Activated CD8-positive, alpha-beta T cell treated with anti-CD3 and anti-CD28 coated beads for 36 hours (primary cell): Measurements from ENCODE around the gene FUT8. TPM values are rescaled to one million over a fixed set of nuclear protein-coding genes. Genes with fewer than 3 reads are reported as not detected.

Experiments used
- ATAC-seq: fragments of 200-7000 bp; cut with Tn5 transposase; one replicate; pipeline ENCODE4 v1.10.0; 2021; ENCODE audit warnings: mild to moderate bottlenecking, moderate library complexity
- CTCF ChIA-PET: fragments of 350-600 bp; sonication (Branson Sonifier 250); formaldehyde crosslinking; loops from one replicate; lab custom pipeline; 2021; ENCODE audit warnings: antibody characterized with exemption; lab: Charles Lee
- POLR2A ChIA-PET: fragments of 350-600 bp; sonication (Branson Sonifier 250); formaldehyde crosslinking; loops from one replicate; lab custom pipeline; 2021; ENCODE audit warnings: antibody characterized with exemption; lab: Charles Lee
- DNase-seq: peaks from one replicate; pipeline ENCODE4 v3.0.0-alpha.2; 2020
- H3K27ac Mint-ChIP-seq: one replicate; pipeline ENCODE4 v1.8.0; 2021; ENCODE audit warnings: mild to moderate bottlenecking, mixed read lengths
- H3K27me3 Mint-ChIP-seq: one replicate; pipeline ENCODE4 v1.8.0; 2021; ENCODE audit warnings: mixed read lengths
- H3K36me3 Mint-ChIP-seq: one replicate; pipeline ENCODE4 v1.8.0; 2021; ENCODE audit warnings: low read depth, mixed read lengths
- H3K4me1 Mint-ChIP-seq: one replicate; pipeline ENCODE4 v1.8.0; 2021; ENCODE audit warnings: low read depth, mixed read lengths
- H3K4me3 Mint-ChIP-seq: one replicate; pipeline ENCODE4 v1.8.0; 2021; ENCODE audit warnings: mild to moderate bottlenecking, moderate library complexity, mixed read lengths
- H3K9me3 Mint-ChIP-seq: one replicate; pipeline ENCODE4 v1.8.0; 2021; ENCODE audit warnings: mixed read lengths
- intact Hi-C: fragments of 100-400 bp; cut with micrococcal nuclease; formaldehyde crosslinking; loops from one replicate; pipeline ENCODE4 v1.10.0; 2022
- total RNA-seq, 2 experiments: library from RNA; stranded (reverse); gene quantifications; one replicate each; pipeline ENCODE4 v1.2.3, GENCODE V29; 2021
- TF ChIP-seq, protein P1 (sequence below): fragments of 200-600 bp; IDR thresholded peaks from one replicate; pipeline ENCODE4 v1.8.0; 2022; ENCODE audit warnings: antibody characterized with exemption, mild to moderate bottlenecking

The FUT8 gene
- total RNA-seq, 2 experiments from 2014 or later = 55.7 to 61.0 TPM

GRCh38 chr14:65600742-65601141 lies 188.2 kb downstream of the FUT8 start:
- intact Hi-C loops = no loop called here
- H3K4me1 Mint-ChIP-seq = peaks cover 5% of the 10 kb centered on the region
- peaks cover 3% of the 10 kb centered on the region for H3K36me3 Mint-ChIP-seq
- peaks cover 1% of the 10 kb centered on the region for H3K9me3 Mint-ChIP-seq
- no peaks in the 10 kb centered on the region for H3K27me3 Mint-ChIP-seq
- H3K27ac Mint-ChIP-seq = no peak overlapping the region
- CTCF ChIA-PET = interaction anchor here (0.9 kb wide), 1 partner anchor 9 kb away, joined by 3 read pairs; no protein-coding TSS in a partner anchor
- POLR2A ChIA-PET = no interaction called here
- DNase-seq (no peak), ATAC-seq (no peak)
- TF ChIP-seq, protein P1, sequence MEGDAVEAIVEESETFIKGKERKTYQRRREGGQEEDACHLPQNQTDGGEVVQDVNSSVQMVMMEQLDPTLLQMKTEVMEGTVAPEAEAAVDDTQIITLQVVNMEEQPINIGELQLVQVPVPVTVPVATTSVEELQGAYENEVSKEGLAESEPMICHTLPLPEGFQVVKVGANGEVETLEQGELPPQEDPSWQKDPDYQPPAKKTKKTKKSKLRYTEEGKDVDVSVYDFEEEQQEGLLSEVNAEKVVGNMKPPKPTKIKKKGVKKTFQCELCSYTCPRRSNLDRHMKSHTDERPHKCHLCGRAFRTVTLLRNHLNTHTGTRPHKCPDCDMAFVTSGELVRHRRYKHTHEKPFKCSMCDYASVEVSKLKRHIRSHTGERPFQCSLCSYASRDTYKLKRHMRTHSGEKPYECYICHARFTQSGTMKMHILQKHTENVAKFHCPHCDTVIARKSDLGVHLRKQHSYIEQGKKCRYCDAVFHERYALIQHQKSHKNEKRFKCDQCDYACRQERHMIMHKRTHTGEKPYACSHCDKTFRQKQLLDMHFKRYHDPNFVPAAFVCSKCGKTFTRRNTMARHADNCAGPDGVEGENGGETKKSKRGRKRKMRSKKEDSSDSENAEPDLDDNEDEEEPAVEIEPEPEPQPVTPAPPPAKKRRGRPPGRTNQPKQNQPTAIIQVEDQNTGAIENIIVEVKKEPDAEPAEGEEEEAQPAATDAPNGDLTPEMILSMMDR = no peak
- no peak overlapping the region for H3K4me3 Mint-ChIP-seq

- CTCF ChIA-PET = no interaction called here
- peaks cover 1% of the 10 kb centered on the region for H3K9me3 Mint-ChIP-seq
- no peaks in the 10 kb centered on the region for H3K27me3 Mint-ChIP-seq
- H3K36me3 Mint-ChIP-seq = peaks cover 3% of the 10 kb centered on the region
- ATAC-seq = peak; percentile 20
- no peak overlapping the region for H3K4me3 Mint-ChIP-seq
- intact Hi-C loops = no loop called here
- TF ChIP-seq, protein P1 = no peak
- H3K27ac Mint-ChIP-seq = no peak overlapping the region
- DNase-seq = no peak
- POLR2A ChIA-PET = no interaction called here
- peaks cover 6% of the 10 kb centered on the region for H3K4me1 Mint-ChIP-seq
Measured at GRCh38 chr14:65604535-65604934, 192.0 kb downstream of the FUT8 start.

DNA sequence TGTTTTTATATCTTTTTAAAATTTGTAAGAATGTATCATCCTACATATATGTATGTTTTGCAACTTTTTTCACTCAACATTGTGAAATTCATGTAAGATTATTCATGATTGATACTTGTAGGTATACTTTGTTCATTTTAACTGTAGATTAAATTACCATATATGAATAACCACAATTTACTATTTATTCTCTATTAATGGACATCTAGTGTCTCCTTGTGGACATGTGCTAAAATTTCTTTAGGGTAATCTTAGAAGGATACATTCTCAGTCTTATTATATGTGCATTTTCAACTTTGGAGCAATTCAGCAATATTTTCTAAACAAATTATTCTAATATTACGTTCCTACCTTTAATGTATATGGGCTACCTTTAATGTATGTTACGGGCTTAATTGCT lies 192.4 kb downstream of the FUT8 start:
- no peak for ATAC-seq
- DNase-seq = no peak
- H3K27me3 Mint-ChIP-seq = no peaks in the 10 kb centered on the region
- H3K4me1 Mint-ChIP-seq = peaks cover 6% of the 10 kb centered on the region
- TF ChIP-seq, protein P1 = no peak
- POLR2A ChIA-PET = no interaction called here
- H3K9me3 Mint-ChIP-seq = peaks cover 1% of the 10 kb centered on the region
- intact Hi-C loops = no loop called here
- CTCF ChIA-PET = no interaction called here
- no peak overlapping the region for H3K27ac Mint-ChIP-seq
- peaks cover 3% of the 10 kb centered on the region for H3K36me3 Mint-ChIP-seq
- no peak overlapping the region for H3K4me3 Mint-ChIP-seq

DNA sequence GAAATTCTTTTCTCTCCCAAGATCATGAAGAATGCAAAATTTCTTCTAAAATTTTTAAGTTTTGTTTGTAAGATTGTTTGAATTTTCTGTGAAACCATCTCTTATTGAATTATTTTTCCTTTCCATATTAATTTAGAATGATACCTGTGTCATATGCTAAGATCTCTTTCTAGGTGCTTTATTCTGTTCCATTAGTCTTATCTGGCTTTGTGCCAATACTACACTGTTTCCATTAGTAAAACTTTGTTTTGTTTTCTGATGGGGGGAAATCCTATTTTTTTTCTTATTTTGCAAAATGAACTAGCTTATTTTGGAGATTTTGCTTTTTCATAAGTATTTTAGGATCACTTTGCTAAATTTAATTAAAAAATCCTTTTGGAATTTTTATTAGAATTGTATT lies 193.9 kb downstream of the FUT8 start:
- ChIA-PET CTCF (interaction anchor here (1.1 kb wide), 1 partner anchor 130 kb away, joined by 3 read pairs; no protein-coding TSS in a partner anchor), POLR2A (no interaction called here)
- TF ChIP-seq, protein P1 = no peak
- no peaks in the 10 kb centered on the region for H3K9me3 Mint-ChIP-seq
- intact Hi-C loops = no loop called here
- H3K36me3 Mint-ChIP-seq = peaks cover 1% of the 10 kb centered on the region
- no peak overlapping the region for H3K27ac Mint-ChIP-seq
- no peak for ATAC-seq
- H3K4me3 Mint-ChIP-seq = no peak overlapping the region
- no peaks in the 10 kb centered on the region for H3K27me3 Mint-ChIP-seq
- H3K4me1 Mint-ChIP-seq = peaks cover 6% of the 10 kb centered on the region
- no peak for DNase-seq

DNA sequence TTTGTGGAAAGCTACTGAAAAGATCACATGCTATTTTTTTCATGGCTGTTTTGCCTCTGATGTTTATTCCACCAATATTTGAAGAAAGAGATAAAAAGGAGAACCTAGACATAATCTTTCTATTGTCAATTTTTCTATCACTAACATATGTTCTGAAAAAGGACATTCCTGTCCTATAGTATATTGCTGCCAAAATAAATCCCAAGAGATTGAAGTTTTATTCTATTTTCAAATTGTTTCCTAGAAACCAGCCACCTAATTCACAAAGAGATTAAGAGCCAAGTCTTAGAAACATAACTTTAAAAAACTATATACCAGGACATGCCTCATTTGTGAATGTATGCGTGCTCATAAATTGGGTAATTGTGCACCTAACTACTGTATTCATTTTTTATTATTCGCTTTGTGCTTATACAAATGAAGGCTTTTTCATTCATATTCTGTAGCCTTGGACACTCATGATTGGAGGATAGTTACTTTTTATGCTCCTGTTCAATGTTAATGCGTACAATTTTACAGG lies 200.7 kb downstream of the FUT8 start:
- POLR2A ChIA-PET = no interaction called here
- no peak for ATAC-seq
- Mint-ChIP-seq H3K4me1 (no peaks in the 10 kb centered on the region), H3K9me3 (peaks cover 1% of the 10 kb centered on the region), H3K36me3 (peaks cover 23% of the 10 kb centered on the region), H3K4me3 (no peak overlapping the region), H3K27ac (no peak overlapping the region), H3K27me3 (no peaks in the 10 kb centered on the region)
- CTCF ChIA-PET = no interaction called here
- intact Hi-C loops = no loop called here
- DNase-seq = no peak
- TF ChIP-seq, protein P1 = no peak
